ENCODE measurements around the gene HPN. TPM values are rescaled to one million over a fixed set of nuclear protein-coding genes. Genes with fewer than 3 reads are reported as not detected.

Gene HPN
- total and polyA plus RNA-seq, 2 donors from 2014 or later = 134 to 331 TPM

DNA sequence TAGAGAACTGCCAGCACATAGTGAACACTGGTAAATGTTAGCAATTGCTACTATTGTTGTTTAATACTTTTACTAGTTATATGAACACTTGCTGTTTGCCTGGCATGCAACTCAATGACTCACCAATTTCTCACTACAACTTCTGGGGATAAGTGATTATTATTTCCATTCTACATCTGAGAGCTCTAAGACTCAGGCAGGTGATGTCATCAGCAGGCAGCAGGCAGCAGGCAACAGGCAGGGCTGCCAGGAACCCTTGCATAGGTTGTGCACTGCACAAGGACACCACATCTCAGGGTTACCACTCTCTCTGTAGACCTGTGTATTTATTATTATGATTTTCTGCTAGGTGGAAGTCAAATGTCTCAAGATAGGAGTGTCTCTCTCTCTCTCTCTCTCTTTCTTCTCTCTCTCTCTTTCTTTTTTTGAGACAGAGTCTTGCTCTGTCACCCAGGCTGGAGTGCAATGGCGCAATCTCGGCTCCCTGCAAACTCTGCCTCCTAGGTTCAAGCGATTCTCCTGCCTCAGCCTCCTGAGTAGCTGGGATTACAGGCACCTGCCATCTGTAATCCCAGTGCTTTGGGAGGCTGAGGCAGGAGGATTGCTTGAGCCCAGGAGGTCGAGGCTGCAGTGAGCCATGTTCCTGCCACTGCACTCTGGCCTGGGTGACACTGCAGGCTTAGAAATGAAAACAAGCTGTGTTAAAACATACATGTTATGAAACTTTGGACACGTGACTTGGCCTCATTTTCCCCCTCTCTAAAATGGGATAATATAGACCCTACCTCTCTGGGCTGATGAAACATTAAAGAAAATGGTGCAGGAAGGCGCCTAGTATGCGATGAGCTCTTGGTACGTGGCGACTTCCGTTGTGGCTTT, 22.7 kb downstream of the HPN start:
- H3K9me3 ChIP-seq (ENCODE audit: control insufficient read depth in 2 of 3, insufficient read depth in 1 of 3, low read length in 3 of 3) = no peaks in the 10 kb centered on the region
- intact Hi-C loops (cut with DNase I) = no loop called here
- H3K27me3 ChIP-seq (ENCODE audit: control insufficient read depth, insufficient read depth, low read length) = no peaks in the 10 kb centered on the region
- H3K36me3 ChIP-seq (ENCODE audit: control insufficient read depth in 2 of 3, insufficient read depth in 3 of 3, low read length in 3 of 3) = peaks cover 0 to 5% (median 0%) of the 10 kb centered on the region in 3 donors
- FAIRE-seq = no peak
- TF ChIP-seq, protein P1, sequence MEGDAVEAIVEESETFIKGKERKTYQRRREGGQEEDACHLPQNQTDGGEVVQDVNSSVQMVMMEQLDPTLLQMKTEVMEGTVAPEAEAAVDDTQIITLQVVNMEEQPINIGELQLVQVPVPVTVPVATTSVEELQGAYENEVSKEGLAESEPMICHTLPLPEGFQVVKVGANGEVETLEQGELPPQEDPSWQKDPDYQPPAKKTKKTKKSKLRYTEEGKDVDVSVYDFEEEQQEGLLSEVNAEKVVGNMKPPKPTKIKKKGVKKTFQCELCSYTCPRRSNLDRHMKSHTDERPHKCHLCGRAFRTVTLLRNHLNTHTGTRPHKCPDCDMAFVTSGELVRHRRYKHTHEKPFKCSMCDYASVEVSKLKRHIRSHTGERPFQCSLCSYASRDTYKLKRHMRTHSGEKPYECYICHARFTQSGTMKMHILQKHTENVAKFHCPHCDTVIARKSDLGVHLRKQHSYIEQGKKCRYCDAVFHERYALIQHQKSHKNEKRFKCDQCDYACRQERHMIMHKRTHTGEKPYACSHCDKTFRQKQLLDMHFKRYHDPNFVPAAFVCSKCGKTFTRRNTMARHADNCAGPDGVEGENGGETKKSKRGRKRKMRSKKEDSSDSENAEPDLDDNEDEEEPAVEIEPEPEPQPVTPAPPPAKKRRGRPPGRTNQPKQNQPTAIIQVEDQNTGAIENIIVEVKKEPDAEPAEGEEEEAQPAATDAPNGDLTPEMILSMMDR (IDR thresholded peaks at IDR 0.05; ENCODE audit: borderline replicate concordance, extremely low read depth, insufficient read depth) = no peak
- H3K4me3 ChIP-seq (ENCODE audit: low read length in 3 of 3) = no peak overlapping the region
- H3K9ac ChIP-seq (ENCODE audit: low read length in 3 of 3) = no peak overlapping the region
- DNase-seq = no peak
- peaks cover 0 to 3% (median 0%) of the 10 kb centered on the region in 3 donors for H3K4me1 ChIP-seq (ENCODE audit: control insufficient read depth in 2 of 3, insufficient read depth in 2 of 3, low read depth in 1 of 3, low read length in 3 of 3)
- no peak overlapping the region for H3K27ac ChIP-seq (ENCODE audit: low read depth in 2 of 2, low read length in 2 of 2)

DNA sequence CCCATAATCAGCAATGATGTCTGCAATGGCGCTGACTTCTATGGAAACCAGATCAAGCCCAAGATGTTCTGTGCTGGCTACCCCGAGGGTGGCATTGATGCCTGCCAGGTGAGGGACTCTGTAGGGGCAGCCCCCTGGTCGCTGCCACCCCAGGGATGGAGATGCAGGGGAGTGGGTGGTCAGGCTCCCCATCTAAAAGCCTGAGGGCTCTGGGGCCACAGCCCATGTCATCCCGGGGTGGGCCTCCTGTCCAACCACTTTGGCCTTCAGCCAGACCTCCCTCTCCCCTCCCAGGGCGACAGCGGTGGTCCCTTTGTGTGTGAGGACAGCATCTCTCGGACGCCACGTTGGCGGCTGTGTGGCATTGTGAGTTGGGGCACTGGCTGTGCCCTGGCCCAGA, 24.1 kb downstream of the HPN start:
- TF ChIP-seq, protein P1 (IDR thresholded peaks at IDR 0.05; ENCODE audit: borderline replicate concordance, extremely low read depth, insufficient read depth) = no peak
- intact Hi-C loops (cut with DNase I) = no loop called here

DNA sequence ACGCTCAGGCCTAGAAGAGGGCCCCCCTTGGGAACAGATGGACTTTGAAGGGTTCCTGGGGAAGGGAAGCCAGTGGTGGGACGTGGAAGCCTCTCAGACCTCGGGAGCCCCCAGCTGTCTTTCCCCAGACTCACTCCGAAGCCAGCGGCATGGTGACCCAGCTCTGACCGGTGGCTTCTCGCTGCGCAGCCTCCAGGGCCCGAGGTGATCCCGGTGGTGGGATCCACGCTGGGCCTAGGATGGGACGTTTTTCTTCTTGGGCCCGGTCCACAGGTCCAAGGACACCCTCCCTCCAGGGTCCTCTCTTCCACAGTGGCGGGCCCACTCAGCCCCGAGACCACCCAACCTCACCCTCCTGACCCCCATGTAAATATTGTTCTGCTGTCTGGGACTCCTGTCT, 24.6 kb downstream of the HPN start:
- Histone ChIP-seq H3K27me3 (ENCODE audit: control insufficient read depth, insufficient read depth, low read length) (no peaks in the 10 kb centered on the region), H3K27ac (ENCODE audit: low read depth in 2 of 2, low read length in 2 of 2) (no peak overlapping the region), H3K4me1 (ENCODE audit: control insufficient read depth in 2 of 3, insufficient read depth in 2 of 3, low read depth in 1 of 3, low read length in 3 of 3) (peaks cover 0 to 3% (median 0%) of the 10 kb centered on the region in 3 donors), H3K4me3 (ENCODE audit: low read length in 3 of 3) (no peak overlapping the region), H3K9me3 (ENCODE audit: control insufficient read depth in 2 of 3, insufficient read depth in 1 of 3, low read length in 3 of 3) (peaks cover 0 to 4% (median 3%) of the 10 kb centered on the region in 3 donors), H3K9ac (ENCODE audit: low read length in 3 of 3) (no peak overlapping the region), H3K36me3 (ENCODE audit: control insufficient read depth in 2 of 3, insufficient read depth in 3 of 3, low read length in 3 of 3) (peaks cover 0 to 5% (median 0%) of the 10 kb centered on the region in 3 donors)
- FAIRE-seq = no peak
- intact Hi-C loops (cut with DNase I) = no loop called here
- TF ChIP-seq, protein P1 (IDR thresholded peaks at IDR 0.05; ENCODE audit: borderline replicate concordance, extremely low read depth, insufficient read depth) = no peak
- DNase-seq = peak in 1 of 5 donors; percentile 41

More for the DNA sequence above, 24.1 kb downstream of the HPN start:
- no peak for FAIRE-seq
- Histone ChIP-seq H3K36me3 (ENCODE audit: control insufficient read depth in 2 of 3, insufficient read depth in 3 of 3, low read length in 3 of 3) (peaks cover 0 to 5% (median 0%) of the 10 kb centered on the region in 3 donors), H3K27ac (ENCODE audit: low read depth in 2 of 2, low read length in 2 of 2) (no peak overlapping the region), H3K4me3 (ENCODE audit: low read length in 3 of 3) (no peak overlapping the region), H3K27me3 (ENCODE audit: control insufficient read depth, insufficient read depth, low read length) (no peaks in the 10 kb centered on the region), H3K9me3 (ENCODE audit: control insufficient read depth in 2 of 3, insufficient read depth in 1 of 3, low read length in 3 of 3) (peaks cover 0 to 2% (median 2%) of the 10 kb centered on the region in 3 donors), H3K9ac (ENCODE audit: low read length in 3 of 3) (no peak overlapping the region), H3K4me1 (ENCODE audit: control insufficient read depth in 2 of 3, insufficient read depth in 2 of 3, low read depth in 1 of 3, low read length in 3 of 3) (peaks cover 0 to 3% (median 0%) of the 10 kb centered on the region in 3 donors)
- DNase-seq = peak in 1 of 5 donors; percentile 47
